C4-2B (cell line): Measurements from ENCODE around the gene STEAP2.

Source experiments
- CTCF ChIP-seq: fragments of 450-650 bp; conservative IDR thresholded peaks from 2 replicates; pipeline ENCODE4 v1.5.1; 2017; ENCODE audit warnings: mild to moderate bottlenecking
- ZFX ChIP-seq: fragments of 450-650 bp; IDR thresholded peaks from 2 replicates; pipeline ENCODE4 v1.6.1; 2017

GRCh38 chr7:90225181-90225580 lies 13.6 kb downstream of the STEAP2 start:
- TF ChIP-seq CTCF, result no peak
- TF ChIP-seq ZFX, result no peak
